GM19452 (cell line): ENCODE results near the gene KIF26A.
"Not testable (repeated sequence)": the region's sequence is repeated elsewhere in the genome, so short reads cannot be mapped to it uniquely, and the experiment has no call there.

Experiments
- ATAC-seq: cut with Tn5 transposase; IDR thresholded peaks from one replicate; pipeline ENCODE4 v1.9.1; 2021; ENCODE audit not compliant: unreplicated experiment

The KIF26A gene

DNA sequence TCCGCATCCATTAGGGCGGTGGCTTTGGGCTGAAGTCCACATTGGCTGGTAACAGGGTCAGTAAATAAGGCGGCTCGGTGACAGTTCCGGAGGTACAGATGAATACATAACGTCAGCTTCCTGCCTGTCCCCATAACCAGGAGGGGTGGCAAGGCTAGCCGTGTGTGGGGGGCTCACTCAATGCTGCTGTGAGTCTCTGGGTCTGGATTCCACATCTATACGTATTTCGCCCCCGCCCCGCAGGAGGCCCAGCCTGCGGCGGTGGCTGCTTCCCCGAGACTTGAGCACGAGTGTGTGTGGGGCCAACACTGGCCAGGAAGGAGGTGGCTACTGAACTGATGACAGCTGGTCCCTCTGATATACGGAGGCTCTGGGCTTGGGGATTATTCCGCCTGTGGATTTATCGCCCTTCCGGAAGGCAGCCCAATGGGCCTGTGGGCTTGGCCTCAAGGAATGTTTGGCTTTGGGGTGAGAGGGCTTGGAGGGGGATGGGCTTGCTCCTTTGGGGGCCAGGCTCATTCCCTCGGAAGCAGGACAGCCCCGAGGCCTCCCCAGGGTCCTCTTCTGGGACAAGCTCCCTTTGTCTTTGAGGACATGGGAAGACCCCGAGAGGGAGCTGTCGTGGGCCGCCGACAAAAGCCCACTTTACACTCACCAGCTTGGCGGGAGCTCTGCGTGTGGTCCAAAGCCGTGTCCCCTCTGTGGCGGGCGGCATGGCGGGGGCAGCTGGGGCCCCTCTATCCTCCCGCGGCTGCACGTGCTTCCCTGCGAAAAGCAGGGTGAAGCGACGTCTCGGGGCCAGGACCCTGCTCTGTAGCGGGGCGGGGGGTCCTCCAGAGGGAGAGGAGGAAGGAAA lies 82.1 kb downstream of the KIF26A start:
- ATAC-seq: no peak

GRCh38 chr14:104221071-104221625 lies 82.8 kb downstream of the KIF26A start:
- no peak for ATAC-seq

DNA sequence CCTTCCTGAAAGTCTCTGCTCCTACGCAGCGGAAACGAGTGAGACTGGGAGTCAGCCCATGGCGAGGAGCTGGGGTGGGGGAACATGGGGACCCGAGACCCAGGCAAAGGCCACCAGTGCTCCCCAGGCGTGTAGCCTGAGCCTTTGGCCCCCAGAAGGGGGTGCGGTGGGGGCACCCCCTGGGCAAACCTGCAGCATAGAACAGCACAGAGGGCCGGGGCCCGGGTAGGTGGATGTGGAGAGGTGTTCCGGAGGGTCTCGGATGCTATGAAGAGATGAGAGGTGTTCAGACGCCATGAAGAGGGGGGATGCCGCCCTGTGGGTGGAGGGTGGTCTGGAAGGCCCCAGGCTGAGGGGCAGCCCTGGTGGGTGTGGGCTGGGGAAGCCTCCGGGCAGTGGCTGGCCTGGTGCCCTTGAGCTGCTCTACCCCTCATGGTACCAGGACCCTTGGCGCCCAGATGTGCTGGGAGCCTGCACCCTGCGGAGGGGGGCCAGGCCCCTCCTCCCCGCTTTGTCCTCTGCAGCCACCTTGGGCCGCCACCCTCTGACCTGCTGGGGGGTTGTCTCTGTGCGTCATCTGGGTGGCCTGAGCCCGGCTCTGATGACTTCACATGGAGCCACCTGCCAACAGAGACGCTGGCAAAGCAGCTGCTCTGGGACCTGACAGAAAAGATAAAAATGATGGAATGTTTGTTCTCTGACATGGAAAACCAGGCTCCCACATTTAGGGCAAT lies 83.4 kb downstream of the KIF26A start:
- ATAC-seq: no peak

GRCh38 chr14:104222396-104223036 lies 84.1 kb downstream of the KIF26A start:
- no peak for ATAC-seq

- no peak for ATAC-seq
Measured at GRCh38 chr14:104223101-104224041, 85.0 kb downstream of the KIF26A start.

DNA sequence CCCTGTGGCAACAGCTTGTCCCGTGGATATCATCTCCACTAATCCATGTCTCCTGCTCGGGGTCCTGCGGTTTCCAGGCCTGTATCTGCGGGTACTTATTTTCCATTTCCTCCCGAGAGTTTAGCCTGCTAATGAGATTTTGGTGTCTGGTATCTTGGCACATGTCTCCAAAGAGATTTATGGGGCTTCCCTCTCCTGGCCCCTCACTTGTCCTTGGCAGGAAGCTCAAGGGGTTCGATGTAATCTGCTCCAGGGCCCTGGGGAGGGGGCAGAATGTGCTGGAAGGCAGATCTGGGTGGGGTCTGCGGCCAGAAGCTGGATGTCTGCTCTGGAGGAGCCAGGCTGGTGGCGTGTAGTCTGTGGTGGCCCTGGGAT lies 85.7 kb downstream of the KIF26A start:
- no peak for ATAC-seq

- no peak for ATAC-seq
Measured at GRCh38 chr14:104224506-104225277, 86.3 kb downstream of the KIF26A start.

GRCh38 chr14:104225278-104226190 lies 87.1 kb downstream of the KIF26A start:
- ATAC-seq: not testable (repeated sequence)

GRCh38 chr14:104226421-104227383 lies 88.3 kb downstream of the KIF26A start:
- no peak for ATAC-seq

- ATAC-seq: no peak
Measured at GRCh38 chr14:104227806-104228205, 89.4 kb downstream of the KIF26A start.

- ATAC-seq: no peak
Measured at GRCh38 chr14:104228221-104228620, 89.8 kb downstream of the KIF26A start.

DNA sequence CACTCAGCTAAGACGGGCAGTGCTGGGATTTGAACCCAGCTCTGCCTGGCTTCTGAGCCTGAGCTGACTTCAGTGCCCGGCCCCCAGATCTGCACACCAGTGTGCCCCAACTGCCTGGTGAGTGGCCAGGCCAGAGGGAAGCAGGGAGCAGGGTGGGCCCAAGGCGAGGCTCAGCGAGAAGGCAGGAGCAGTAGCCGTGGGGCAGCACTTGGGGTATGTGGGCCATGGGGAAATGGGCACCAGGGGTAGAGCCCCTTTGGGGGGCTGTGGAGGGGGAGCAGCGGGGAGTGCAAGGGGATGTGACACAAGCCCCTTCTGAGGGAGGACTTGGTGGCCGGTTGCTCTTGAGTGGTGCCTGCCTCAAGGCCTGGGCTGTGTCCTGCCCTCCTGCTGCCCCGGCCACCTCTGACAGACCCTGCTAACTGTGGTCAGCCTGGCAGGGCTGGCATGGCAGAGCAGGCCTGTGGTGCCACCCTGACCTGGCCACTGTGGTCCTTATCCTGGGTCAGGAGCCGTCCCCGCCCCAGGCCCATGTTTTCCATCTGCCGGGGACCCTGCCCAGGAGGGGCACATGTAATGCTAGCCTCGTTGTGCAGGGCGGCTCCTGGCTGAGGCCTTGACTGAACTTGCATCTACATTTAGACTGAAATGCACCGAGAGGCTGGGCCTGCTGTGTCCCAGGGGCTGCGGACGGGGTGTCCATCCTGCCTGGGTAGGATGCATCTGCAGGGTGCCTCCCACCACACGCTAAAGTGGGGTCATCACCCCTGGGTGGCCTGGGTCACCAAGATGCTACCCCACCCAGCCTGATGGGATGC lies 90.5 kb downstream of the KIF26A start:
- ATAC-seq: no peak

GRCh38 chr14:104229534-104230055 lies 91.2 kb downstream of the KIF26A start:
- ATAC-seq: no peak

GRCh38 chr14:104230119-104230815 lies 91.9 kb downstream of the KIF26A start:
- ATAC-seq: no peak
